HUES64 (cell line): ENCODE measurements around the gene CALR3.
"Not testable (repeated sequence)": the region's sequence is repeated elsewhere in the genome, so short reads cannot be mapped to it uniquely, and the experiment has no call there.

Source experiments
- H3K27ac ChIP-seq: 2 replicates; pipeline ENCODE4 v1.7.0; 2013; ENCODE audit warnings: low read depth, low read length, inconsistent platforms
- H3K27me3 ChIP-seq: 2 replicates; pipeline ENCODE4 v1.6.1; 2013; ENCODE audit warnings: mild to moderate bottlenecking, low read length; ENCODE audit not compliant: insufficient read depth
- H3K36me3 ChIP-seq: 2 replicates; pipeline ENCODE4 v1.6.1; 2013; ENCODE audit warnings: mild to moderate bottlenecking, low read length; ENCODE audit not compliant: insufficient read depth
- H3K4me1 ChIP-seq: 2 replicates; pipeline ENCODE4 v1.6.1; 2013; ENCODE audit warnings: mild to moderate bottlenecking, low read length, moderate library complexity; ENCODE audit not compliant: insufficient read depth
- H3K4me3 ChIP-seq: 2 replicates; pipeline ENCODE4 v1.5.1; 2013; ENCODE audit warnings: mild to moderate bottlenecking, low read length, moderate library complexity
- H3K9ac ChIP-seq: 2 replicates; pipeline ENCODE4 v1.6.1; 2013; ENCODE audit warnings: mild to moderate bottlenecking, low read depth, low read length
- H3K9me3 ChIP-seq: 2 replicates; pipeline ENCODE4 v1.6.1; 2013; ENCODE audit warnings: low read depth, low read length; ENCODE audit not compliant: insufficient read depth
- WGBS: fragments of 150-250, 120-280 bp; methylation state at CpG from one replicate; pipeline ENCODE4 v1.1.7; 2013; ENCODE audit warnings: missing lambda C conversion rate; 5-methylcytosine and 5-hydroxymethylcytosine counted together

Gene CALR3

GRCh38 chr19:16482745-16483144 lies 13.2 kb downstream of the CALR3 start:
- no peaks in the 10 kb centered on the region for H3K4me1 ChIP-seq
- H3K27ac ChIP-seq, result no peak overlapping the region
- H3K36me3 ChIP-seq, result no peaks in the 10 kb centered on the region
- no peaks in the 10 kb centered on the region for H3K27me3 ChIP-seq
- 96% methylated on average over 7 of the region's 7 CpGs for WGBS
- no peak overlapping the region for H3K4me3 ChIP-seq
- H3K9me3 ChIP-seq, result no peaks in the 10 kb centered on the region
- H3K9ac ChIP-seq, result no peak overlapping the region

- H3K4me1 ChIP-seq, result no peaks in the 10 kb centered on the region
- H3K27me3 ChIP-seq, result no peaks in the 10 kb centered on the region
- H3K9ac ChIP-seq, result no peak overlapping the region
- no peak overlapping the region for H3K4me3 ChIP-seq
- no peak overlapping the region for H3K27ac ChIP-seq
- WGBS, result 89% methylated on average over 1 of the region's 1 CpG
- H3K9me3 ChIP-seq, result 0 out of 2 replicates have a peak, but pooled peaks cover 4% of the 10 kb centered on the region
- no peaks in the 10 kb centered on the region for H3K36me3 ChIP-seq
Measured at GRCh38 chr19:16477311-16477710, 18.7 kb downstream of the CALR3 start.

GRCh38 chr19:16476401-16476800 lies 19.6 kb downstream of the CALR3 start:
- WGBS, result 83% methylated on average over 3 of the region's 3 CpGs
- Histone ChIP-seq H3K4me1 (no peaks in the 10 kb centered on the region), H3K36me3 (no peaks in the 10 kb centered on the region), H3K27me3 (no peaks in the 10 kb centered on the region), H3K9ac (no peak overlapping the region), H3K27ac (no peak overlapping the region), H3K4me3 (no peak overlapping the region), H3K9me3 (0 out of 2 replicates have a peak, but pooled peaks cover 4% of the 10 kb centered on the region)

GRCh38 chr19:16473875-16474392 lies 22.0 kb downstream of the CALR3 start:
- H3K36me3 ChIP-seq, result no peaks in the 10 kb centered on the region
- peaks cover 9% of the 10 kb centered on the region; the same call in 1 of the 2 replicates for H3K4me1 ChIP-seq
- WGBS, result 92% methylated on average over 13 of the region's 13 CpGs
- H3K9me3 ChIP-seq, result 0 out of 2 replicates have a peak, but pooled peaks cover 4% of the 10 kb centered on the region
- H3K27ac ChIP-seq, result no peak overlapping the region
- no peaks in the 10 kb centered on the region for H3K27me3 ChIP-seq
- H3K9ac ChIP-seq, result no peak overlapping the region
- H3K4me3 ChIP-seq, result no peak overlapping the region

GRCh38 chr19:16472992-16473391 lies 23.0 kb downstream of the CALR3 start:
- H3K9me3 ChIP-seq, result 0 out of 2 replicates have a peak, but pooled peaks cover 4% of the 10 kb centered on the region
- WGBS, result 83% methylated on average over 2 of the region's 2 CpGs
- no peak overlapping the region for H3K9ac ChIP-seq
- no peak overlapping the region for H3K4me3 ChIP-seq
- H3K27me3 ChIP-seq, result no peaks in the 10 kb centered on the region
- H3K27ac ChIP-seq, result no peak overlapping the region
- no peaks in the 10 kb centered on the region for H3K36me3 ChIP-seq
- H3K4me1 ChIP-seq, result peaks cover 9% of the 10 kb centered on the region; the same call in 1 of the 2 replicates

GRCh38 chr19:16472559-16472899 lies 23.4 kb downstream of the CALR3 start:
- not testable (repeated sequence) for H3K36me3 ChIP-seq, H3K9me3 ChIP-seq, H3K27me3 ChIP-seq, H3K4me1 ChIP-seq, H3K27ac ChIP-seq
- H3K4me3 ChIP-seq, result peak overlapping the region; percentile 75
- H3K9ac ChIP-seq, result peak overlapping the region; percentile 77
- WGBS, result 82% methylated on average over 2 of the region's 2 CpGs

GRCh38 chr19:16470911-16471811 lies 24.8 kb downstream of the CALR3 start:
- Histone ChIP-seq H3K27ac (peak overlapping the region; percentile 43; the same call in 1 of the 2 replicates), H3K4me1 (peaks cover 9% of the 10 kb centered on the region; the same call in 1 of the 2 replicates), H3K27me3 (no peaks in the 10 kb centered on the region), H3K9ac (peak overlapping the region; percentile 80), H3K9me3 (0 out of 2 replicates have a peak, but pooled peaks cover 4% of the 10 kb centered on the region), H3K36me3 (no peaks in the 10 kb centered on the region), H3K4me3 (peak overlapping the region; percentile 79)
- 1% methylated on average over 67 of the region's 67 CpGs for WGBS

- Histone ChIP-seq H3K9me3 (0 out of 2 replicates have a peak, but pooled peaks cover 4% of the 10 kb centered on the region), H3K9ac (no peak overlapping the region), H3K4me1 (peaks cover 9% of the 10 kb centered on the region; the same call in 1 of the 2 replicates), H3K36me3 (no peaks in the 10 kb centered on the region), H3K4me3 (peak overlapping the region; percentile 79), H3K27me3 (no peaks in the 10 kb centered on the region), H3K27ac (no peak overlapping the region)
- WGBS, result 40% methylated on average over 7 of the region's 7 CpGs
Measured at GRCh38 chr19:16470541-16470910, 25.4 kb downstream of the CALR3 start.

GRCh38 chr19:16467581-16467980 lies 28.4 kb downstream of the CALR3 start:
- Histone ChIP-seq H3K4me1 (peaks cover 9% of the 10 kb centered on the region; the same call in 1 of the 2 replicates), H3K9me3 (no peaks in the 10 kb centered on the region), H3K36me3 (no peaks in the 10 kb centered on the region; the same call in 1 of the 2 replicates), H3K27me3 (no peaks in the 10 kb centered on the region), H3K9ac (no peak overlapping the region), H3K27ac (no peak overlapping the region), H3K4me3 (no peak overlapping the region)
- WGBS, result 94% methylated on average over 6 of the region's 6 CpGs

- H3K36me3 ChIP-seq, H3K9me3 ChIP-seq, H3K27ac ChIP-seq, H3K27me3 ChIP-seq, H3K4me1 ChIP-seq, H3K4me3 ChIP-seq, H3K9ac ChIP-seq: not testable (repeated sequence)
- 93% methylated on average over 12 of the region's 12 CpGs for WGBS
Measured at GRCh38 chr19:16466802-16467427, 29.1 kb downstream of the CALR3 start.

GRCh38 chr19:16465239-16465638 lies 30.7 kb downstream of the CALR3 start:
- no peak overlapping the region for H3K27ac ChIP-seq
- H3K4me3 ChIP-seq, result no peak overlapping the region
- no peaks in the 10 kb centered on the region; the same call in 1 of the 2 replicates for H3K36me3 ChIP-seq
- H3K9ac ChIP-seq, result no peak overlapping the region
- H3K9me3 ChIP-seq, result no peaks in the 10 kb centered on the region
- WGBS, result 92% methylated on average over 5 of the region's 5 CpGs
- H3K27me3 ChIP-seq, result no peaks in the 10 kb centered on the region
- peaks cover 3% of the 10 kb centered on the region; the same call in 1 of the 2 replicates for H3K4me1 ChIP-seq
